ENCODE results near the gene TAF7. TPM values are rescaled to one million over a fixed set of nuclear protein-coding genes. Genes with fewer than 3 reads are reported as not detected.

The TAF7 gene
- total RNA-seq, 1 experiment from 2014 or later = 40.9 TPM

- no peaks in the 10 kb centered on the region for H3K36me3 ChIP-seq (ENCODE audit: control insufficient read depth in 1 of 2, insufficient read depth in 2 of 2, low read length in 2 of 2)
Observed at GRCh38 chr5:141366016-141366896, 45.7 kb upstream of the TAF7 start.

More at GRCh38 chr5:141366016-141366896, 45.7 kb upstream of the TAF7 start:
- H3K4me3 ChIP-seq (replicated peaks in 1 of 2; ENCODE audit: low read depth in 1 of 2, low read length in 2 of 2) = no peak overlapping the region
- CTCF ChIA-PET = no interaction called here
- H3K9me3 ChIP-seq (ENCODE audit: control insufficient read depth in 1 of 2, insufficient read depth in 1 of 2, low read depth in 1 of 2, low read length in 2 of 2) = peaks cover 5 to 16% of the 10 kb centered on the region in 2 experiments; a peak in 2 of 4 replicates
- no peak overlapping the region for H3K9ac ChIP-seq (ENCODE audit: low read length)
- no peaks in the 10 kb centered on the region for H3K4me1 ChIP-seq (ENCODE audit: control insufficient read depth in 1 of 2, insufficient read depth in 2 of 2, low read length in 2 of 2)
- intact Hi-C loops (cut with micrococcal nuclease) = no loop called here
- TF ChIP-seq ZFX (IDR thresholded peaks at IDR 0.05) = no peak
- TF ChIP-seq ZBTB33 (IDR thresholded peaks at IDR 0.05; ENCODE audit: extremely low read depth, insufficient replicate concordance, low read length) = no peak
- no peak for TF ChIP-seq CEBPB (IDR thresholded peaks at IDR 0.05; ENCODE audit: low read depth)
- TF ChIP-seq YY1 (IDR thresholded peaks at IDR 0.05; ENCODE audit: extremely low read depth, insufficient replicate concordance, low read depth, low read length) = no peak
- TF ChIP-seq SP1 (IDR thresholded peaks at IDR 0.05; ENCODE audit: low read depth) = no peak
- TF ChIP-seq MAX (IDR thresholded peaks at IDR 0.05) = no peak
- no peak for TF ChIP-seq POLR2A (IDR thresholded peaks at IDR 0.05; ENCODE audit: borderline replicate concordance, extremely low read depth, insufficient read depth, insufficient read length)
- TF ChIP-seq JUND (IDR thresholded peaks at IDR 0.05) = no peak
- no peak for TF ChIP-seq EGR1 (IDR thresholded peaks at IDR 0.05; ENCODE audit: low read depth)
- no peak for TF ChIP-seq ELF1 (IDR thresholded peaks at IDR 0.05; ENCODE audit: borderline replicate concordance, low read depth)
- no peak for TF ChIP-seq RAD21 (IDR thresholded peaks at IDR 0.05; ENCODE audit: low read depth)
- no peak for TF ChIP-seq CBX3 (IDR thresholded peaks at IDR 0.05; ENCODE audit: low read depth)
- no peak for TF ChIP-seq POLR2AphosphoS5 (IDR thresholded peaks at IDR 0.05; ENCODE audit: low read depth, low read length)
- H3K9me2 ChIP-seq (ENCODE audit: insufficient read depth) = no peaks in the 10 kb centered on the region
- H3K4me2 ChIP-seq (ENCODE audit: low read length) = no peak overlapping the region
- no peaks in the 10 kb centered on the region for H3K27me3 ChIP-seq (ENCODE audit: insufficient read depth, low read length)
- H3K27ac ChIP-seq (ENCODE audit: low read depth, low read length) = no peak overlapping the region
- BruUV-seq (replicated peaks) = no TSS peak
- ATAC-seq (no peak), DNase-seq (ENCODE audit: low read depth, low spot score) (no peak)
- RAD21 ChIA-PET (ENCODE audit: low non-redundant PET in 1 of 2, low total read pairs in 2 of 2, uncharacterized antibody in 2 of 2, unreplicated experiment in 2 of 2) = no interaction called here
- POLR2A ChIA-PET = no interaction called here
- H3K79me2 ChIP-seq (ENCODE audit: insufficient read depth, low read length) = no peaks in the 10 kb centered on the region
- H4K20me1 ChIP-seq (ENCODE audit: insufficient read depth) = no peaks in the 10 kb centered on the region
- no peak overlapping the region for H2AFZ ChIP-seq (ENCODE audit: low read depth, low read length, poor library complexity, severe bottlenecking)
